Transverse colon (tissue), 4 donors: ENCODE results near the gene MYO18B. TPM values are rescaled to one million over a fixed set of nuclear protein-coding genes. Genes with fewer than 3 reads are reported as not detected.

Experiments
- DNase-seq: peaks from one replicate; pipeline ENCODE4 v3.0.0-alpha.2; 2019
- H3K27ac ChIP-seq, 4 donors: fragments of 200-600 bp; sonication (generic); 2 replicates each; pipeline ENCODE4 v1.5.1; 2016 to 2018; ENCODE audit warnings: inconsistent platforms in 4 of 4
- H3K27me3 ChIP-seq: fragments of 200-600 bp; sonication (generic); 2 replicates; pipeline ENCODE4 v1.5.1; 2017; ENCODE audit warnings: inconsistent platforms
- H3K36me3 ChIP-seq, 4 donors: fragments of 200-600 bp; sonication (generic); 2 replicates each; pipeline ENCODE4 v1.5.1; 2017 to 2019; ENCODE audit warnings: inconsistent platforms in 4 of 4
- H3K4me1 ChIP-seq, 4 donors: fragments of 200-600 bp; sonication (generic); 2 replicates each; pipeline ENCODE4 v1.5.1; 2017 to 2020; ENCODE audit warnings: inconsistent platforms in 4 of 4
- H3K4me3 ChIP-seq, 4 donors: fragments of 200-600 bp; sonication (generic); 1 replicate in 1 of 4; 2 replicates in 3 of 4; pipeline versions ENCODE4 v1.5.1 to v1.6.1; 2017 to 2019; ENCODE audit warnings: inconsistent platforms in 4 of 4
- H3K9me3 ChIP-seq, 2 donors: fragments of 200-600 bp; sonication (generic); 2 replicates each; pipeline ENCODE4 v1.5.1; 2017 to 2019; ENCODE audit warnings: inconsistent platforms in 2 of 2
- CTCF ChIP-seq, 5 experiments: fragments of 200-600 bp in 3 of 5; fragments of 450-650 bp in 2 of 5; sonication (generic) in 3 of 5; IDR thresholded peaks; 1 replicate in 2 of 5; 2 replicates in 3 of 5; pipeline ENCODE4 v1.5.1; 2016 to 2017; ENCODE audit warnings: antibody characterized with exemption in 5 of 5, inconsistent platforms in 3 of 5, mild to moderate bottlenecking in 2 of 5, moderate library complexity in 1 of 5
- EP300 ChIP-seq: sonication (generic); formaldehyde crosslinking; IDR thresholded peaks from one replicate; pipeline ENCODE4 v1.6.1; 2017; ENCODE audit warnings: antibody characterized with exemption, low read depth
- POLR2A ChIP-seq: fragments of 450-650 bp; IDR thresholded peaks from one replicate; pipeline ENCODE4 v1.6.1; 2016; ENCODE audit warnings: antibody characterized with exemption, mild to moderate bottlenecking, moderate library complexity
- POLR2AphosphoS5 ChIP-seq, 3 donors: sonication (generic); formaldehyde crosslinking; IDR thresholded peaks; one replicate each; pipeline ENCODE4 v1.6.1; 2016; ENCODE audit warnings: antibody characterized with exemption in 3 of 3
- WGBS, 2 donors: methylation state at CpG; one replicate each; pipeline ENCODE4 v1.1.5; 2018; ENCODE audit warnings: low coverage in 1 of 2; 5-methylcytosine and 5-hydroxymethylcytosine counted together
- in situ Hi-C, 4 donors: fragments of 200-750 bp; cut with MboI; loops; one replicate each; pipeline versions ENCODE4 v1.15.0 to v1.15.1; 2017; ENCODE audit warnings: low sequenced_read_pairs in 3 of 4, low pct_ligation_motif_present in 1 of 4, low pct_unique_long_range_greater_than_20kb in 1 of 4
- intact Hi-C: fragments of 100-400 bp; cut with DNase I; formaldehyde crosslinking; loops from one replicate; pipeline ENCODE4 v1.15.1; 2023; ENCODE audit warnings: low total_unique reads
- total RNA-seq, 4 donors: library from RNA; depleted of rRNA; stranded (reverse); fragments of >200 nt; gene quantifications; one replicate each; pipeline ENCODE4 v1.1.0, GENCODE V29; 2016

MYO18B gene
- total RNA-seq, 4 donors from 2014 or later, result 0.27 TPM; not detected in 3

- in situ Hi-C loops, result loop anchor here in 1 of 4 donors (25.0 kb wide), 1 partner anchor 462 kb away; no protein-coding TSS in a partner anchor
Observed at GRCh38 chr22:25875461-25875860, 133.5 kb downstream of the MYO18B start.

DNA sequence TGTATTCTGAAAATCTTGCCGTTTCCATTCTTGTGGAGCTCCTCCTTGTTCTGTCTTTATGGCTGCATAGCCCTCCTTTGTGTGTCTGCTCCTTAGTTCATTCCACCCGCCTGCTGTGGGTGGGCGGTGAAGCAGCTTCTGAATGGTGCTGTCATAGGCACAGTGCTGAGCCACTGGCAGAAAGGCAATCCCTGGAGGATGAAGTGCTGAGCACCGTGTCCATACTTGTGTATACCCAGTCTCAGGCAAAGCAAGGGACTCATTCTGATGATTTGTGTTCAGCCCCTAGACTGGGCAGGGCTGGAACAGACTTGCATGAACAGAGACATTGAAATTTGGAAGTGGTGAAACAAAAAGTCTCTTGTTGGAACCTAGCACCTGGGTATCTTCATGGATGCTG lies 134.9 kb downstream of the MYO18B start:
- Histone ChIP-seq H3K27ac (no peak overlapping the region), H3K9me3 (no peaks in the 10 kb centered on the region), H3K36me3 (no peaks in the 10 kb centered on the region), H3K27me3 (peaks cover 7% of the 10 kb centered on the region), H3K4me3 (no peak overlapping the region), H3K4me1 (no peaks in the 10 kb centered on the region)
- in situ Hi-C loops, result loop anchor here in 1 of 4 donors (25.0 kb wide), 1 partner anchor 460 kb away; no protein-coding TSS in a partner anchor
- TF ChIP-seq POLR2AphosphoS5 (IDR thresholded peaks at IDR 0.05), result no peak
- TF ChIP-seq POLR2A, result no peak
- no peak for TF ChIP-seq EP300
- no peak for TF ChIP-seq CTCF (IDR thresholded peaks at IDR 0.05)
- no peak for DNase-seq
- 68 to 78% methylated on average over 2 to 4 of the region's 4 CpGs for WGBS, 2 donors
- intact Hi-C loops, result no loop called here

More at GRCh38 chr22:25875461-25875860, 133.5 kb downstream of the MYO18B start:
- H3K27me3 ChIP-seq, result peaks cover 7% of the 10 kb centered on the region
- no peaks in the 10 kb centered on the region for H3K36me3 ChIP-seq
- H3K4me1 ChIP-seq, result no peaks in the 10 kb centered on the region
- no peak overlapping the region for H3K4me3 ChIP-seq
- no peaks in the 10 kb centered on the region for H3K9me3 ChIP-seq
- intact Hi-C loops, result no loop called here
- WGBS, 2 donors, result 25 to 79% methylated on average over 1 to 2 of the region's 2 CpGs
- DNase-seq, result no peak
- no peak overlapping the region for H3K27ac ChIP-seq
- TF ChIP-seq POLR2A (no peak), CTCF (IDR thresholded peaks at IDR 0.05) (no peak), POLR2AphosphoS5 (IDR thresholded peaks at IDR 0.05) (no peak), EP300 (no peak)

GRCh38 chr22:25878933-25879332 lies 136.9 kb downstream of the MYO18B start:
- no peaks in the 10 kb centered on the region for H3K36me3 ChIP-seq
- H3K9me3 ChIP-seq, result no peaks in the 10 kb centered on the region
- H3K27me3 ChIP-seq, result peaks cover 7% of the 10 kb centered on the region
- TF ChIP-seq POLR2AphosphoS5 (IDR thresholded peaks at IDR 0.05) (no peak), CTCF (IDR thresholded peaks at IDR 0.05) (no peak), EP300 (no peak), POLR2A (no peak)
- intact Hi-C loops, result no loop called here
- no peak overlapping the region for H3K4me3 ChIP-seq
- H3K27ac ChIP-seq, result no peak overlapping the region
- DNase-seq, result no peak
- no peaks in the 10 kb centered on the region for H3K4me1 ChIP-seq
- in situ Hi-C loops, result loop anchor here in 1 of 4 donors (25.0 kb wide), 1 partner anchor 458 kb away; no protein-coding TSS in a partner anchor
- WGBS, 2 donors, result 22 to 50% methylated on average over 1 to 3 of the region's 3 CpGs

- WGBS, 2 donors, result 67 to 79% methylated on average over 2 of the region's 2 CpGs
- intact Hi-C loops (no loop called here), in situ Hi-C loops (loop anchor here in 1 of 4 donors (25.0 kb wide), 1 partner anchor 457 kb away; no protein-coding TSS in a partner anchor)
- no peaks in the 10 kb centered on the region for H3K9me3 ChIP-seq
- peaks cover 7% of the 10 kb centered on the region for H3K27me3 ChIP-seq
- H3K27ac ChIP-seq, result no peak overlapping the region
- DNase-seq, result no peak
- no peaks in the 10 kb centered on the region for H3K4me1 ChIP-seq
- no peak for TF ChIP-seq POLR2A
- no peak for TF ChIP-seq CTCF (IDR thresholded peaks at IDR 0.05)
- TF ChIP-seq POLR2AphosphoS5 (IDR thresholded peaks at IDR 0.05), result no peak
- TF ChIP-seq EP300, result no peak
- no peaks in the 10 kb centered on the region for H3K36me3 ChIP-seq
- no peak overlapping the region for H3K4me3 ChIP-seq
Observed at GRCh38 chr22:25880524-25880923, 138.5 kb downstream of the MYO18B start.
